Body of pancreas (tissue), 4 donors: ENCODE measurements around the gene SPO11. TPM values are rescaled to one million over a fixed set of nuclear protein-coding genes. Genes with fewer than 3 reads are reported as not detected.

Experiments used
- ATAC-seq: fragments of 150-250 bp; one replicate; pipeline ENCODE4 v1.9.1; 2016
- DNase-seq, 4 donors: peaks; one replicate each; pipeline ENCODE4 v3.0.0-alpha.2; 2019
- H3K27ac ChIP-seq, 4 donors: fragments of 200-600 bp; sonication (generic); 1 replicate in 3 of 4; 2 replicates in 1 of 4; pipeline versions ENCODE4 v1.5.1 to v1.6.1; 2016 to 2019; ENCODE audit warnings: mild to moderate bottlenecking in 1 of 4, mixed read lengths in 1 of 4, moderate library complexity in 1 of 4
- H3K27me3 ChIP-seq, 2 donors: fragments of 200-600 bp; sonication (generic); one replicate each; pipeline ENCODE4 v1.6.0; 2016; ENCODE audit warnings: mild to moderate bottlenecking in 1 of 2
- H3K36me3 ChIP-seq, 2 donors: fragments of 200-600 bp; sonication (generic); replicated peaks in 1 of 2; 2 replicates each; pipeline ENCODE4 v1.5.1; 2016; ENCODE audit warnings: low read depth in 2 of 2; ENCODE audit not compliant: insufficient read depth in 1 of 2
- H3K4me1 ChIP-seq: fragments of 200-600 bp; sonication (generic); one replicate; pipeline ENCODE4 v1.6.0; 2016
- H3K4me3 ChIP-seq, 2 donors: fragments of 200-600 bp; sonication (generic); 1 replicate in 1 of 2; 2 replicates in 1 of 2; pipeline ENCODE4 v1.5.1; 2016 to 2019
- H3K9me3 ChIP-seq, 3 donors: fragments of 200-600 bp; sonication (generic); 1 replicate in 2 of 3; 2 replicates in 1 of 3; pipeline ENCODE4 v1.5.1; 2016
- POLR2A ChIP-seq, 3 donors: fragments of 450-650 bp; IDR thresholded peaks; one replicate each; pipeline ENCODE4 v1.6.1; 2016; ENCODE audit warnings: antibody characterized with exemption in 3 of 3, mild to moderate bottlenecking in 2 of 3
- WGBS, 2 donors: methylation state at CpG; one replicate each; pipeline ENCODE4 v1.1.5; 2017; 5-methylcytosine and 5-hydroxymethylcytosine counted together
- intact Hi-C: fragments of 100-400 bp; cut with DNase I; formaldehyde crosslinking; loops from one replicate; pipeline ENCODE4 v1.15.1; 2023
- total RNA-seq, 2 donors: library from RNA; depleted of rRNA; stranded (reverse); fragments of >200 nt; gene quantifications; one replicate each; pipeline ENCODE4 v1.1.0, GENCODE V29; 2016
- TF ChIP-seq, protein P1 (sequence below), 7 experiments: fragments of 450-650 bp in 4 of 7; fragments of 200-600 bp in 3 of 7; sonication (generic) in 3 of 7; IDR thresholded peaks; one replicate each; pipeline ENCODE4 v1.5.1; 2016 to 2019; ENCODE audit warnings: antibody characterized with exemption in 7 of 7

The SPO11 gene
- total RNA-seq, 2 donors from 2014 or later: not detected

- DNase-seq (no peak), ATAC-seq (no peak)
- Histone ChIP-seq H3K9me3 (no peaks in the 10 kb centered on the region), H3K27ac (no peak overlapping the region), H3K36me3 (no peaks in the 10 kb centered on the region), H3K27me3 (no peaks in the 10 kb centered on the region), H3K4me1 (no peaks in the 10 kb centered on the region), H3K4me3 (no peak overlapping the region)
- TF ChIP-seq, protein P1, sequence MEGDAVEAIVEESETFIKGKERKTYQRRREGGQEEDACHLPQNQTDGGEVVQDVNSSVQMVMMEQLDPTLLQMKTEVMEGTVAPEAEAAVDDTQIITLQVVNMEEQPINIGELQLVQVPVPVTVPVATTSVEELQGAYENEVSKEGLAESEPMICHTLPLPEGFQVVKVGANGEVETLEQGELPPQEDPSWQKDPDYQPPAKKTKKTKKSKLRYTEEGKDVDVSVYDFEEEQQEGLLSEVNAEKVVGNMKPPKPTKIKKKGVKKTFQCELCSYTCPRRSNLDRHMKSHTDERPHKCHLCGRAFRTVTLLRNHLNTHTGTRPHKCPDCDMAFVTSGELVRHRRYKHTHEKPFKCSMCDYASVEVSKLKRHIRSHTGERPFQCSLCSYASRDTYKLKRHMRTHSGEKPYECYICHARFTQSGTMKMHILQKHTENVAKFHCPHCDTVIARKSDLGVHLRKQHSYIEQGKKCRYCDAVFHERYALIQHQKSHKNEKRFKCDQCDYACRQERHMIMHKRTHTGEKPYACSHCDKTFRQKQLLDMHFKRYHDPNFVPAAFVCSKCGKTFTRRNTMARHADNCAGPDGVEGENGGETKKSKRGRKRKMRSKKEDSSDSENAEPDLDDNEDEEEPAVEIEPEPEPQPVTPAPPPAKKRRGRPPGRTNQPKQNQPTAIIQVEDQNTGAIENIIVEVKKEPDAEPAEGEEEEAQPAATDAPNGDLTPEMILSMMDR (IDR thresholded peaks at IDR 0.05): no peak
- TF ChIP-seq POLR2A (IDR thresholded peaks at IDR 0.05): no peak
- WGBS, 2 donors: 35 to 45% methylated on average over 2 to 3 of the region's 3 CpGs
- intact Hi-C loops: no loop called here
These were observed 35.1 kb upstream of the SPO11 start for GRCh38 chr20:57294550-57294949.

DNA sequence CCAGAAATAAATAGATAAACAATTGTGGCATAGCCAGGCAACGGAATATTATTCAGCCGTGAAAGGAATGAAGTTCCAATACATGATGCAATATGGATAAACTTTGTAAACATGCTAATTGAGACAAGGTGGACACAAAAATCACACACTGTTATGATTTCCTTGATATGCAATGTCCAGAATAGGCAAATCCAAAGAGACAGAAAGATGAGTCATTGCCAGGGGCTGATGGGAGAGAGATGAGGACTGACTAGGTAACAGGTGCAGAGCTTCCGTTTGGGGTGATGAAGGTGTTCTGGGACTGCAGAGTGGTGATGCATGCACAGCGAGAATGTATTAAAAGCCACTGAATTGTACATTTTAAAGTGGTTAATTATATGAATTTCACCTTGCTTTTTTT is 31.1 kb upstream of the SPO11 start:
- ATAC-seq (no peak), DNase-seq (no peak)
- TF ChIP-seq, protein P1 (IDR thresholded peaks at IDR 0.05): no peak
- no peak for TF ChIP-seq POLR2A (IDR thresholded peaks at IDR 0.05)
- Histone ChIP-seq H3K36me3 (no peaks in the 10 kb centered on the region), H3K27ac (no peak overlapping the region), H3K4me3 (no peak overlapping the region), H3K9me3 (no peaks in the 10 kb centered on the region), H3K4me1 (no peaks in the 10 kb centered on the region), H3K27me3 (no peaks in the 10 kb centered on the region)
- WGBS, 2 donors: 71% methylated on average over 4 of the region's 4 CpGs
- intact Hi-C loops: no loop called here

- Histone ChIP-seq H3K4me1 (no peaks in the 10 kb centered on the region), H3K27me3 (no peaks in the 10 kb centered on the region), H3K9me3 (no peaks in the 10 kb centered on the region), H3K4me3 (no peak overlapping the region), H3K36me3 (no peaks in the 10 kb centered on the region), H3K27ac (no peak overlapping the region)
- WGBS, 2 donors: 53 to 61% methylated on average over 14 of the region's 14 CpGs
- intact Hi-C loops: no loop called here
- DNase-seq (no peak), ATAC-seq (no peak)
- TF ChIP-seq, protein P1 (IDR thresholded peaks at IDR 0.05): no peak
- TF ChIP-seq POLR2A (IDR thresholded peaks at IDR 0.05): no peak
These were observed 28.6 kb upstream of the SPO11 start for GRCh38 chr20:57301026-57301425.

DNA sequence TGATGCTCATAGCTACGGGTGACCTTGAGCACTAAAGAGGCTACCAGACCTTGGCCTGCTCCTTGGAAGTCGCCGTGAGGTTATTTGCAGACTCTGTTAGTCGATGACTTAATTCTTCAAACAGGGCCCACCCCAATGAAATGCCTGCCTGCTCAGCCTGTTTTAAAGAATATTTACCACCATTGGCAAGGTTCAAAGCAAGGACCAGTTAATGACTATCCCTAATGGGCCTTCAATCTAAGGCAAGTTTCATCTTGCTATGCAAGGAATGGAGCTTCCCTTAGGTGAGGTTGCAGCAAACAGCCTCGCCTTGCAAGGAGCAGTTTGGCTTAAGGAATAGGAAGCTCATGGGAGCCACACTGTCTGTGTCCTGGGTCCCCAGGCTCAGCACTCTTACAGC is 22.9 kb upstream of the SPO11 start:
- Histone ChIP-seq H3K4me1 (no peaks in the 10 kb centered on the region), H3K9me3 (no peaks in the 10 kb centered on the region), H3K4me3 (no peak overlapping the region), H3K27ac (no peak overlapping the region), H3K27me3 (no peaks in the 10 kb centered on the region), H3K36me3 (no peaks in the 10 kb centered on the region)
- TF ChIP-seq POLR2A (IDR thresholded peaks at IDR 0.05): no peak
- TF ChIP-seq, protein P1 (IDR thresholded peaks at IDR 0.05): no peak
- intact Hi-C loops: no loop called here
- 47 to 71% methylated on average over 5 of the region's 5 CpGs for WGBS, 2 donors
- ATAC-seq: no peak
- no peak for DNase-seq

DNA sequence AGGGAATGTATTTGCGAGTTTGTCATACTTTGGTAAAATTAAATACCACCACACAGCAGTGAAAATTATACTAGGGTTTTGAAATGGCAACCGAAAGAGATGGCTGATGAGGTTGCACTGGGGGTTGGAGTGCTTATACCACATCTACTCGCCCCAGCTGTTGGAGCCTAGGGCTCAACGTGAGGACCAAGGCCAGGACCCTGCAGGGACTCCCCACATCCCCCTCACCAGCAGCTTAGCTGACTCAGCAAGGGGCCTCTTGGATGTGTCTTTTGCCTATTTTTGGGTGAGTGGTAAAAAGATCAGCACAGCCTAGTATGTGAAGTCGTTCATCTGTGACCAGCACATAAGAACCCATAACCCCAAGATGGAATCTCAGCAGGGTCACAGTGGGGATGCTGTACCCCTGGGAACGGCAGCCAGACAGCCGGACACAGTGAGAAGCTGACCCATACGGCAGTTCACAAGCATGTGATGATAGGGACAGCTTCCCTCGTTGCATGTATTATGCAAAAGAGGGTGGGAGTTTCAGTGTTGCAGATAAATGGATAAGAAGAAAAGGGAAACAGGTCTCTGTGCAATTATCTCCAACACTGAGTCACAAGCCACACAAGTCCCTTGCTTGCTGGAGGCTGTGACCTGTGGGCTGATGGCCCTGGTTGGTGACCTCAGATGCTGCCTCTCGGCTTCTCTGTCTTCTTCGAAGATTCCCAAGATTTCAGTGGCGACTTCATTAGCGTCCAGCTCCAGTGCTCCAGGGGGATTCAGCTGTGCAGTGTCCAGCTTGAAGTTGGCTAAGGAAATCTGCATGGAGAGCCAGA is 20.9 kb upstream of the SPO11 start:
- 47% methylated on average over 12 to 13 of the region's 13 CpGs for WGBS, 2 donors
- Histone ChIP-seq H3K36me3 (no peaks in the 10 kb centered on the region), H3K27ac (no peak overlapping the region)

More for the DNA sequence above, 20.9 kb upstream of the SPO11 start:
- Histone ChIP-seq H3K27me3 (no peaks in the 10 kb centered on the region), H3K4me3 (no peak overlapping the region), H3K4me1 (no peaks in the 10 kb centered on the region), H3K9me3 (no peaks in the 10 kb centered on the region)
- DNase-seq (no peak), ATAC-seq (no peak)
- TF ChIP-seq, protein P1 (IDR thresholded peaks at IDR 0.05): no peak
- no peak for TF ChIP-seq POLR2A (IDR thresholded peaks at IDR 0.05)
- intact Hi-C loops: no loop called here
